ENCODE data around the gene GLTPD2. TPM values are rescaled to one million over a fixed set of nuclear protein-coding genes. Genes with fewer than 3 reads are reported as not detected.

Gene GLTPD2
- polyA plus RNA-seq, 2 donors = 0.38 TPM; not detected in 1

- H3K27ac ChIP-seq (ENCODE audit: low read depth in 2 of 2, low read length in 1 of 2) = no peak overlapping the region
- H3K36me3 ChIP-seq (ENCODE audit: control insufficient read depth in 2 of 2, insufficient read depth in 2 of 2, low read length in 1 of 2) = no peaks in the 10 kb centered on the region
- H3K27me3 ChIP-seq (ENCODE audit: control insufficient read depth in 1 of 2, insufficient read depth in 2 of 2, low read length in 2 of 2) = no peaks in the 10 kb centered on the region
- no peaks in the 10 kb centered on the region for H3K9me3 ChIP-seq (ENCODE audit: control insufficient read depth in 2 of 2, insufficient read depth in 1 of 2, low read depth in 1 of 2, low read length in 1 of 2)
- 84 to 85% methylated on average over 9 of the region's 9 CpGs for WGBS, 2 donors
- no peak overlapping the region for H3K4me3 ChIP-seq (ENCODE audit: low read depth in 1 of 2, low read length in 2 of 2)
- peaks cover 0 to 2% of the 10 kb centered on the region in 2 donors for H3K4me1 ChIP-seq (ENCODE audit: control insufficient read depth in 2 of 2, insufficient read depth in 2 of 2, low read length in 1 of 2)
Observed at GRCh38 chr17:4766723-4767122, 22.0 kb upstream of the GLTPD2 start.

GRCh38 chr17:4768298-4768697, 20.5 kb upstream of the GLTPD2 start:
- H3K27ac ChIP-seq (ENCODE audit: low read depth in 2 of 2, low read length in 1 of 2) = no peak overlapping the region
- H3K27me3 ChIP-seq (ENCODE audit: control insufficient read depth in 1 of 2, insufficient read depth in 2 of 2, low read length in 2 of 2) = no peaks in the 10 kb centered on the region
- H3K4me3 ChIP-seq (ENCODE audit: low read depth in 1 of 2, low read length in 2 of 2) = no peak overlapping the region
- H3K9me3 ChIP-seq (ENCODE audit: control insufficient read depth in 2 of 2, insufficient read depth in 1 of 2, low read depth in 1 of 2, low read length in 1 of 2) = no peaks in the 10 kb centered on the region
- 79 to 83% methylated on average over 6 of the region's 6 CpGs for WGBS, 2 donors
- peaks cover 0 to 5% of the 10 kb centered on the region in 2 donors for H3K4me1 ChIP-seq (ENCODE audit: control insufficient read depth in 2 of 2, insufficient read depth in 2 of 2, low read length in 1 of 2)
- H3K36me3 ChIP-seq (ENCODE audit: control insufficient read depth in 2 of 2, insufficient read depth in 2 of 2, low read length in 1 of 2) = no peaks in the 10 kb centered on the region

GRCh38 chr17:4769628-4770027, 19.1 kb upstream of the GLTPD2 start:
- Histone ChIP-seq H3K27ac (ENCODE audit: low read depth in 2 of 2, low read length in 1 of 2) (no peak overlapping the region), H3K9me3 (ENCODE audit: control insufficient read depth in 2 of 2, insufficient read depth in 1 of 2, low read depth in 1 of 2, low read length in 1 of 2) (no peaks in the 10 kb centered on the region), H3K4me3 (ENCODE audit: low read depth in 1 of 2, low read length in 2 of 2) (no peak overlapping the region), H3K4me1 (ENCODE audit: control insufficient read depth in 2 of 2, insufficient read depth in 2 of 2, low read length in 1 of 2) (peaks cover 0 to 5% of the 10 kb centered on the region in 2 donors), H3K27me3 (ENCODE audit: control insufficient read depth in 1 of 2, insufficient read depth in 2 of 2, low read length in 2 of 2) (peaks cover 0 to 3% of the 10 kb centered on the region in 2 donors), H3K36me3 (ENCODE audit: control insufficient read depth in 2 of 2, insufficient read depth in 2 of 2, low read length in 1 of 2) (no peaks in the 10 kb centered on the region)
- 83 to 100% methylated on average over 2 of the region's 2 CpGs for WGBS, 2 donors

- Histone ChIP-seq H3K36me3 (ENCODE audit: control insufficient read depth in 2 of 2, insufficient read depth in 2 of 2, low read length in 1 of 2) (no peaks in the 10 kb centered on the region), H3K4me1 (ENCODE audit: control insufficient read depth in 2 of 2, insufficient read depth in 2 of 2, low read length in 1 of 2) (peaks cover 0 to 5% of the 10 kb centered on the region in 2 donors), H3K4me3 (ENCODE audit: low read depth in 1 of 2, low read length in 2 of 2) (no peak within 1 kb of the TSS), H3K27me3 (ENCODE audit: control insufficient read depth in 1 of 2, insufficient read depth in 2 of 2, low read length in 2 of 2) (peaks cover 0 to 3% of the 10 kb centered on the region in 2 donors), H3K27ac (ENCODE audit: low read depth in 2 of 2, low read length in 1 of 2) (no peak within 1 kb of the TSS), H3K9me3 (ENCODE audit: control insufficient read depth in 2 of 2, insufficient read depth in 1 of 2, low read depth in 1 of 2, low read length in 1 of 2) (no peaks in the 10 kb centered on the region)
- 39 to 48% methylated on average over 13 of the region's 13 CpGs for WGBS, 2 donors
Observed at GRCh38 chr17:4771519-4772234, 17.1 kb upstream of the GLTPD2 start, which contains the start of gene TM4SF5. TSS of gene TM4SF5 (plus strand) at chr17:4771886. CDS start at chr17:4771923, 37 bp downstream.

GRCh38 chr17:4772235-4772613, 16.5 kb upstream of the GLTPD2 start:
- WGBS, 2 donors = 60 to 62% methylated on average over 10 of the region's 10 CpGs
- Histone ChIP-seq H3K4me1 (ENCODE audit: control insufficient read depth in 2 of 2, insufficient read depth in 2 of 2, low read length in 1 of 2) (peaks cover 0 to 5% of the 10 kb centered on the region in 2 donors), H3K36me3 (ENCODE audit: control insufficient read depth in 2 of 2, insufficient read depth in 2 of 2, low read length in 1 of 2) (no peaks in the 10 kb centered on the region), H3K4me3 (ENCODE audit: low read depth in 1 of 2, low read length in 2 of 2) (no peak overlapping the region), H3K27me3 (ENCODE audit: control insufficient read depth in 1 of 2, insufficient read depth in 2 of 2, low read length in 2 of 2) (peaks cover 0 to 3% of the 10 kb centered on the region in 2 donors), H3K27ac (ENCODE audit: low read depth in 2 of 2, low read length in 1 of 2) (no peak overlapping the region), H3K9me3 (ENCODE audit: control insufficient read depth in 2 of 2, insufficient read depth in 1 of 2, low read depth in 1 of 2, low read length in 1 of 2) (no peaks in the 10 kb centered on the region)

- Histone ChIP-seq H3K9me3 (ENCODE audit: control insufficient read depth in 2 of 2, insufficient read depth in 1 of 2, low read depth in 1 of 2, low read length in 1 of 2) (peaks cover 0 to 4% of the 10 kb centered on the region in 2 donors), H3K27me3 (ENCODE audit: control insufficient read depth in 1 of 2, insufficient read depth in 2 of 2, low read length in 2 of 2) (peaks cover 0 to 6% of the 10 kb centered on the region in 2 donors), H3K4me3 (ENCODE audit: low read depth in 1 of 2, low read length in 2 of 2) (no peak overlapping the region), H3K4me1 (ENCODE audit: control insufficient read depth in 2 of 2, insufficient read depth in 2 of 2, low read length in 1 of 2) (no peaks in the 10 kb centered on the region), H3K36me3 (ENCODE audit: control insufficient read depth in 2 of 2, insufficient read depth in 2 of 2, low read length in 1 of 2) (no peaks in the 10 kb centered on the region), H3K27ac (ENCODE audit: low read depth in 2 of 2, low read length in 1 of 2) (no peak overlapping the region)
- WGBS, 2 donors = 62 to 69% methylated on average over 9 of the region's 9 CpGs
Observed at GRCh38 chr17:4777969-4778760, 10.6 kb upstream of the GLTPD2 start.

GRCh38 chr17:4780325-4780955, 8.3 kb upstream of the GLTPD2 start:
- peaks cover 0 to 3% of the 10 kb centered on the region in 2 donors for H3K27me3 ChIP-seq (ENCODE audit: control insufficient read depth in 1 of 2, insufficient read depth in 2 of 2, low read length in 2 of 2)
- WGBS, 2 donors = 77 to 78% methylated on average over 11 of the region's 11 CpGs
- no peak overlapping the region for H3K4me3 ChIP-seq (ENCODE audit: low read depth in 1 of 2, low read length in 2 of 2)
- no peak overlapping the region for H3K27ac ChIP-seq (ENCODE audit: low read depth in 2 of 2, low read length in 1 of 2)
- H3K36me3 ChIP-seq (ENCODE audit: control insufficient read depth in 2 of 2, insufficient read depth in 2 of 2, low read length in 1 of 2) = no peaks in the 10 kb centered on the region
- H3K9me3 ChIP-seq (ENCODE audit: control insufficient read depth in 2 of 2, insufficient read depth in 1 of 2, low read depth in 1 of 2, low read length in 1 of 2) = peaks cover 0 to 4% of the 10 kb centered on the region in 2 donors
- H3K4me1 ChIP-seq (ENCODE audit: control insufficient read depth in 2 of 2, insufficient read depth in 2 of 2, low read length in 1 of 2) = peaks cover 0 to 1% of the 10 kb centered on the region in 2 donors

GRCh38 chr17:4782652-4783051, 6.1 kb upstream of the GLTPD2 start:
- peaks cover 6 to 7% of the 10 kb centered on the region in 2 donors for H3K4me1 ChIP-seq (ENCODE audit: control insufficient read depth in 2 of 2, insufficient read depth in 2 of 2, low read length in 1 of 2)
- peaks cover 0 to 3% of the 10 kb centered on the region in 2 donors for H3K27me3 ChIP-seq (ENCODE audit: control insufficient read depth in 1 of 2, insufficient read depth in 2 of 2, low read length in 2 of 2)
- WGBS, 2 donors = 38 to 42% methylated on average over 28 of the region's 28 CpGs
- H3K27ac ChIP-seq (ENCODE audit: low read depth in 2 of 2, low read length in 1 of 2) = no peak overlapping the region
- H3K4me3 ChIP-seq (ENCODE audit: low read depth in 1 of 2, low read length in 2 of 2) = no peak overlapping the region
- H3K9me3 ChIP-seq (ENCODE audit: control insufficient read depth in 2 of 2, insufficient read depth in 1 of 2, low read depth in 1 of 2, low read length in 1 of 2) = peaks cover 0 to 4% of the 10 kb centered on the region in 2 donors
- H3K36me3 ChIP-seq (ENCODE audit: control insufficient read depth in 2 of 2, insufficient read depth in 2 of 2, low read length in 1 of 2) = no peaks in the 10 kb centered on the region

- Histone ChIP-seq H3K4me1 (ENCODE audit: control insufficient read depth in 2 of 2, insufficient read depth in 2 of 2, low read length in 1 of 2) (peaks cover 13 to 15% of the 10 kb centered on the region in 2 donors), H3K27me3 (ENCODE audit: control insufficient read depth in 1 of 2, insufficient read depth in 2 of 2, low read length in 2 of 2) (peaks cover 0 to 3% of the 10 kb centered on the region in 2 donors), H3K9me3 (ENCODE audit: control insufficient read depth in 2 of 2, insufficient read depth in 1 of 2, low read depth in 1 of 2, low read length in 1 of 2) (peaks cover 0 to 4% of the 10 kb centered on the region in 2 donors), H3K4me3 (ENCODE audit: low read depth in 1 of 2, low read length in 2 of 2) (peak overlapping the region; percentile 3 to 13), H3K27ac (ENCODE audit: low read depth in 2 of 2, low read length in 1 of 2) (no peak overlapping the region), H3K36me3 (ENCODE audit: control insufficient read depth in 2 of 2, insufficient read depth in 2 of 2, low read length in 1 of 2) (no peaks in the 10 kb centered on the region)
- WGBS, 2 donors = 18 to 22% methylated on average over 61 of the region's 61 CpGs
Observed at GRCh38 chr17:4785311-4786105, 3.3 kb upstream of the GLTPD2 start.
